Measurements from ENCODE around the gene CA14.
"Not testable (repeated sequence)": the region's sequence is repeated elsewhere in the genome, so short reads cannot be mapped to it uniquely, and the experiment has no call there.

The CA14 gene

GRCh38 chr1:150236614-150237100 lies 20.9 kb upstream of the CA14 start:
- DNase-seq: peak in 1 of 2 experiments; percentile 80

- not testable (repeated sequence) for DNase-seq
Measured at GRCh38 chr1:150237176-150237575, 20.4 kb upstream of the CA14 start.

GRCh38 chr1:150237746-150238145 lies 19.8 kb upstream of the CA14 start:
- no peak for DNase-seq

DNA sequence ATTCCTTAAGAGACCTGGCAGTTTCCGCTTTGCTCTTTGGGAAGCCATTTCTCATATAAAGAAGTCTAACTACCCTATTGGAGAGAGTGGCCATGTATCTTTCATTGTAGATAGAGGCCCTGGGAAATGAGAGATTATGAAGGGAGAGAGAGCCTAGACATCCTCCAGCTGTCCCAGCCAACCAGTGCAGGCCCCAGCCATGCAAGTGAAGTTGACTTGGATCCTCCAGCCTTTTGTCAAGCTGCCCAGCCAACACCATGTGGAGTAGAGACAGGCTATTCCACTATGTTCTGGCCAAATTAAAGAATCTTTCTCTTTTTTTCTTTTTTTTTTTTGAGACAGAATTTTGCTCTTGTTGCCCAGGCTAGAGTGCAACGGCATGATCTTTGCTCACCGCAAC lies 14.6 kb upstream of the CA14 start:
- DNase-seq: no peak

GRCh38 chr1:150249936-150250335 lies 7.6 kb upstream of the CA14 start:
- DNase-seq: no peak

- no peak for DNase-seq
Measured at GRCh38 chr1:150256198-150256553, 1.4 kb upstream of the CA14 start.

DNA sequence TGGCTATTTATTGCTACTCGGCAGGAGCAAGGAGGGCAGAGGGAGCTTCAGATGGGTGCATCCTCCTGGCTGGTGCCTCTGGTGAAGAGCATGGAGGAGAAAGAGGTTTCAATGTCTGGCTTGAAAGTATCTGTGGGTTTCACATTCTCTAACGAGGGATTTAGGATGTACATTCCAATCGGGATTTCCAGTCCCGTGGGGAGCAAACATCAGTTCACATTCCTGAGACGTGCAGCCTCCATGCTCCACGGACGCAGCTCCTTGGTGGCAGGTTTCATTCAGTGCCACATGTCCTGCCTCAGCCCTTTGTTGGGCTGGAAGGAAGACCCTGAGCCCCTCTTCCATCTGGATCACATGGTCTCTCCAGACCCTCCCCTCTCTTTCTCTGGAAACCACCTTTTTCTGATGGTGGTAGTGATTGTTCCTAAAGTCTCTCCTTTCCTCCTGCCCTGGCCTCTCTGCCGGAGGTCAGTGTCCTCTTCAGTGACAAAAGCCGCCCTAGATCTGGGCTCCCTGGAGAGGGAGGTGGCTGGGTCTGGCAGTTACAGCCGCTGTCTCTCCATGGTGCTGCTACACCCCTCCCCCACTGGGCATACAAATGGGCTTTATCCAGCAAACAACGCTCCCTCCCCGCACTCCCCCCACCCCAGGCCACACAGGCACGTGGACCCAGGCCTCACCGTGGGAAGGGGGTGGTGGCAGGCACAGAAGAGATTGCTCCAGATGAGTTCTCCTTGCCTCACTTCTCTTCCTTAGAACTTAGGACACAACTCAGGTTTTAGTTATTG lies 826 bp upstream of the CA14 start:
- DNase-seq: no peak

DNA sequence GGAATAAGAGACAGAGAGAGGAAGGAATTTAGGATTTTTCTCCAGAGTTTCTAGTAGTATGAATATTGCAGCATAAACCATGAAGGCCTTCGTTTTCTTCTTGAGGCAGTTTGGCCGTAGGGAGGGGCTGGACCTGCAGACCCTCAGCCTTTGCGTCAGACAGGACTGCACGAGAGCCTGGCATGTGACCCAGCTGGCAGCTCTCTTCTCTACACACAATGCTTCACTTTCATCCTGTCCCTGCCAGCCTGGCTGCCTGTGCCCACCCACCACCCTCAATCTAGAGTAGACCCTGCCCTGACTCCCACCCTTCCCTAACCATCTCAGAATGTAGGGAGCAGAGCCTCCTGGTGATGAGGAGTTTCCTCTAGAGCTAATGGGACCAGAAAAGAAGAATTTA lies 1.6 kb downstream of the CA14 start:
- DNase-seq: no peak

- peak in 1 of 2 experiments; percentile 45 for DNase-seq
Measured at GRCh38 chr1:150259758-150260669, 2.4 kb downstream of the CA14 start.

DNA sequence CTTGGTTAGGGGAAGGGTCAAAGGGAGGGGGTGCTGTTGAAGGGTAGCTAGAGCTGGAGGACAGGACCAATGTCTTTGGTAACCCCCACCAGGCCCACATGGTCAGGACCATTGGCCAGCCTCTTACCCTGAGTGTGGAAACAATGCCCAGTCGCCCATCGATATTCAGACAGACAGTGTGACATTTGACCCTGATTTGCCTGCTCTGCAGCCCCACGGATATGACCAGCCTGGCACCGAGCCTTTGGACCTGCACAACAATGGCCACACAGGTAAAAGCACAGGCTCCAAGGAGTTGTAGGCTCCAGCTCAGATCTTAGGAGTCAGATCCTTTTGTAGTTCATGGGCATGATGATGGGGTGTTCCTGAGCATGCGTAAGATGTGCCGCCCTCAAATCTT lies 3.8 kb downstream of the CA14 start:
- no peak for DNase-seq

GRCh38 chr1:150262388-150263320 lies 5.1 kb downstream of the CA14 start:
- DNase-seq: no peak

DNA sequence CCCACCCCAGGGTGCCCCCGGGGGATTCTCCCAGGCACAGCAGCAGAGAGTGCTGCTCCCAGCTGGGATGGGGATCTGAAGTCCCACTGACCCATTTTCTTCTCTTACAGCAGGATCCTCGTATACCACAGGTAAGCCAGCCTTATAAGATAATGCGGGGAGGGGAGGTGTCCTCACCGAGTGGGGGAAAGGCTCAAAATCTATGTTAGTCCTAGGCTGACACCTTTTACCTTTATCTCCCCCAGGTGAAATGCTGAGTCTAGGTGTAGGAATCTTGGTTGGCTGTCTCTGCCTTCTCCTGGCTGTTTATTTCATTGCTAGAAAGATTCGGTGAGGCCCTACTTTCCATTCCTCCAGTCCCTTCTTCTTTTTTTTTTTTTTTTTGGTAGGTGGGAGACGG lies 6.0 kb downstream of the CA14 start:
- no peak for DNase-seq

DNA sequence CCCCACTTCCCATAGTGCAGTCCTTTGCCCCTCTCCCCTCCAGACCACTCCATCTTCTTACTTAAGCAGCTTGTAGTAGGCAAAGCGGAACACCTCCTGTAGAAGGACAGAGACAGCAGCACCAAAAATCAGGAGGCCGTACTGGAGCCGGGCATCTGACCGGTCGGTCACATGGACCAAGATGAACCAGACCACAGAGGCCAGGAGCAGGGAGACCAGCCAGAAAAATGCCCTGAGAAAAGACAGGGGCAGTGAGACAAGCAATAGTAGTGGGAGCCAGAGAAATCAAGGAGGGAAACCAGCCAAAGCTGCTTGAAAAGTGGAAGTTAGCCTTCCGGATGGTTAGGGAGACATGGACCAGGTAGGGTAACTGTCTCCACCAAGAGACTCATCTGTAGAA lies 10.3 kb downstream of the CA14 start:
- no peak for DNase-seq

DNA sequence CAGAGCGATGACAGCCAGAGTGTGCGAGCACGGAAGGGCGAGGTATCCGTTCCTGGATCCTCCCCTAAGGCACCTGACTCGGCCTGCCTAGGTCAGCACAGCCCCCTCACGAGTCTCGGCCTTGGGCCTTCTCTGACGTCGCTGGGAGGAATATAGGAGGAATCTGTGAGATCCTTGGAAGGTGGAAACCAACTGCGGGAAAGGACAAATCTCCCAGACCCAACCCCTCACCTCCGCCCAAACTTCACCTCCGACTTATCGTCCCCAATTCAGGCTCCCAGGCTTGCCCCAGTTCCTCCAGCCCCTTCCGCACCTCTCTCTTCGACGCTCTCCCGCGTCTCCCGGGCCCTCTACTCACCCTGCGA lies 10.7 kb downstream of the CA14 start:
- no peak for DNase-seq

GRCh38 chr1:150268705-150269403 lies 11.3 kb downstream of the CA14 start, which contains the start of gene APH1A:
Gene APH1A, minus strand, starts transcription at chr1:150269016. Its CDS starts 206 bp downstream, at chr1:150268810.
- peak; percentile 96 to 98 for DNase-seq

- DNase-seq: no peak
Measured at GRCh38 chr1:150269451-150269850, 11.9 kb downstream of the CA14 start.

DNA sequence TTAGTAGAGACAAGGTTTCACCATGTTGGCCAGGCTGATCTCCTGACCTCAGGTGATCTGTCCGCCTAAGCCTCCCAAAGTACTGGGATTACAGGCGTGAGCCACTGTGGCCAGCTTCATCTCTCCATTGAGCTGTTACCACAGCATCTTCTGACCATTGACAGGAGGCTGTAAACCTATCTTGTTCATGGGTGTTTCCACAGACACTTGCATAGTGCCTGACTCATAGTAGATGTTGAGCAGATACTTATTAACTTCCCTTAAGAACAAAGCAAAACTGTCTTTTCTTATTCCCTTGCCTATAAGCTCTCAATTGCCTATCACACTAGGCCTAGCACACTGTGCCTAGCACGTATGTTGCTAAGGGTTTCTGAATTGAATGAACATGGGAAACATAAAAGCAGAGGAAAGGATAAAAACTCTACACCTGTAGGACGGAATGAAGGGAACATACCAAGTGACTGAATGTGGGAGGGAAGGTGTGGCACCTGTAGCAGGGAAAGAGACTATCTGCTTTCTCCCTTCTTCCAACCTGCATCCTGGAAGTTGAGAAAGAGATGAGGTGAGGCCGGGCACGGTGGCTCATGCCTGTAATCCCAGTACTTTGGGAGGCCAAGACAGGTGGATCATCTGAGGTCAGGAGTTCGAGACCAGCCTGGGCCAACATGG lies 13.9 kb downstream of the CA14 start:
- no peak for DNase-seq

DNA sequence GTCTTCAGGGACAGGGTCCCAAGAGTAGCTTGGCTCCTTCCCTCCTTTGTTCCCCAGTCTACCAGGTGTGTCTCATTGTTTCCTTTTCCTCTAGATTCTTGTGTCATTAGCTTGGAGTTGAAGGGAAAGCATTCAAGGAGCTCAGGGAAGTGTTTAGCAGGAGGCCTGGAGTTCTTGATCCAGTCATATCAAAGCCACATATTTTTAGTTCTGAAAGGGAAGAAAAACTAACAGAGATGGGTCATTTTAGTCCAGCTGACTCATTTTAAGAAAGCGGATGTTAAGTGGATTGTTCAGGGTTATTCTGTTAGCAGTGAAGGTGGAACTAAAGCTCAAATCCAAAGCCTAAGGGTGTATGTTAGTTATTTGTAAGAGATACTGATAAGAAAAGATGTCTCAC lies 15.7 kb downstream of the CA14 start:
- DNase-seq: no peak

DNA sequence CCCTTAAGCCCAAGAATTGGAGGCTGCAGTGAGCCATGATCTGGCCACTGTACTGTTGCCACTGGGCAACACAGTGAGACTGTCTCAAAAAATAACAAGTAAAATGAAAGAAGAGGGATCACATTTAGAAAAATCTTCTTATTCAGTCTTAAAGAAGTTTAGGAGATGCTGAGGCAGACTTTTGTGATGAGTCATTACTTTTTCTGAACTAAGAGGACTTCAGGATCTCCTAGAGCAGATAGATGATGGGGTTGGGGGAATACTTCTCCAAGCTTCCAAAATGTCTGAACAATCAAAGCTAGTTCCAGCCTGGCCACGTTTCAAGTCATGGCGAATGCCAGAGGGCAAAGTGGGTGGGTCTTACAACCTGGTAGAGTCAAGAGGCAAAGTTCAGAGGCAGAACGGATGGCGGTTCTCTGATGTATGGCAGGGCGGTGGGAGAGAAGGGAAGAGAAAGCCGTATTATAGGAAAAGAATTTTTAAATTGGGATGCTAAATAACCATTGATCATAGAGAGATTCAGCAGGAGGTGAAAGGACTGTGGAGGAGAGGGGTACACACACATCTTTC lies 22.6 kb downstream of the CA14 start:
- DNase-seq: no peak

GRCh38 chr1:150281221-150281757 lies 23.7 kb downstream of the CA14 start:
- DNase-seq: peak; percentile 67 to 79
